C4-2B (cell line): ENCODE data around the gene IL36A.

Experiments used
- ZFX ChIP-seq: fragments of 450-650 bp; IDR thresholded peaks from 2 replicates; pipeline ENCODE4 v1.6.1; 2017
- TF ChIP-seq, protein P1 (sequence below): fragments of 450-650 bp; conservative IDR thresholded peaks from 2 replicates; pipeline ENCODE4 v1.5.1; 2017; ENCODE audit warnings: mild to moderate bottlenecking

DNA sequence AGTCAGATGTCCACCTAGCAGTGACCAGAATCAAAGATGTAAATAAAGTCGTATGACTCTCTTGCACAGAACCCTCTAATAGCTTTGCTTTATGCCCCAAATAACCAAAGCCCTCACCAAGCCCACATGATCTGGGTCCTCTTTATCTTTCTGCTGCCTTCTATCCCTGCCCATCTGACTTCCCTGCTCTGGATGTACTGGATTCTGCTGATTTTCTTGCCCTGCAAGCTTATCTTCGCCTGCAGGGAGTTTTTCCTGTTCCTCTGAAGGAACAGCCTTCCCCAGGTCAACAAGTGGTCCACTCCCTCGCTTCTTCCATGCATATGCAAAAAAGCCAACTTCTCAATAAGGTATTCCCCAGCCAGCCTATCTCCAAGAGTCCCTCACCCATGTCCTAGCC is 28.8 kb downstream of the IL36A start:
- TF ChIP-seq, protein P1, sequence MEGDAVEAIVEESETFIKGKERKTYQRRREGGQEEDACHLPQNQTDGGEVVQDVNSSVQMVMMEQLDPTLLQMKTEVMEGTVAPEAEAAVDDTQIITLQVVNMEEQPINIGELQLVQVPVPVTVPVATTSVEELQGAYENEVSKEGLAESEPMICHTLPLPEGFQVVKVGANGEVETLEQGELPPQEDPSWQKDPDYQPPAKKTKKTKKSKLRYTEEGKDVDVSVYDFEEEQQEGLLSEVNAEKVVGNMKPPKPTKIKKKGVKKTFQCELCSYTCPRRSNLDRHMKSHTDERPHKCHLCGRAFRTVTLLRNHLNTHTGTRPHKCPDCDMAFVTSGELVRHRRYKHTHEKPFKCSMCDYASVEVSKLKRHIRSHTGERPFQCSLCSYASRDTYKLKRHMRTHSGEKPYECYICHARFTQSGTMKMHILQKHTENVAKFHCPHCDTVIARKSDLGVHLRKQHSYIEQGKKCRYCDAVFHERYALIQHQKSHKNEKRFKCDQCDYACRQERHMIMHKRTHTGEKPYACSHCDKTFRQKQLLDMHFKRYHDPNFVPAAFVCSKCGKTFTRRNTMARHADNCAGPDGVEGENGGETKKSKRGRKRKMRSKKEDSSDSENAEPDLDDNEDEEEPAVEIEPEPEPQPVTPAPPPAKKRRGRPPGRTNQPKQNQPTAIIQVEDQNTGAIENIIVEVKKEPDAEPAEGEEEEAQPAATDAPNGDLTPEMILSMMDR: no peak
- no peak for TF ChIP-seq ZFX
